GM12873 (cell line): ENCODE results near the gene SCARB1.

ENCODE experiments used
- TF ChIP-seq, protein P1 (sequence below): IDR thresholded peaks from 2 replicates; pipeline ENCODE4 v1.5.1; 2012; ENCODE audit warnings: low read depth, mild to moderate bottlenecking, moderate library complexity, low read length, control low read depth; ENCODE audit not compliant: insufficient read depth; ENCODE audit errors: missing control alignments

SCARB1 gene

DNA sequence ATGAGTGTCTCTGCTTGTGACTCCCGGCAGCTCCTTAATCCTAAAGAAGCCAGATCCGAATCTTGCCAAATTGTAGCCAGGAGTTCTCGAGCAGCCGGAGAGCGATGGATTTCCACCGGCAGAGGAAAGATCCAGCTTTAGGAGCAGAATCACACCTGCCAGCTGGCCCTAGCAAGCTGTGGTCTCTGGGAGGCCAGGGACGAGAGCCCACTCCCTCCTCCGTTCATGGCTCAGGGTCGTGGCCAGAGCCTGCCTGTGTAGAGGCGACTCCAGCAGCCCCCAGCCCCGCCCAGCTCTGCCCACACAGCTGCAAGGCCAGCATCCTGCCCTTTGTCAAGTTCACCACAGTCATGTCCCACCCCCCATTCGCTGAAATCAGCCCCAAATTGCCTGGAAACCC lies 121.0 kb downstream of the SCARB1 start:
- TF ChIP-seq, protein P1, sequence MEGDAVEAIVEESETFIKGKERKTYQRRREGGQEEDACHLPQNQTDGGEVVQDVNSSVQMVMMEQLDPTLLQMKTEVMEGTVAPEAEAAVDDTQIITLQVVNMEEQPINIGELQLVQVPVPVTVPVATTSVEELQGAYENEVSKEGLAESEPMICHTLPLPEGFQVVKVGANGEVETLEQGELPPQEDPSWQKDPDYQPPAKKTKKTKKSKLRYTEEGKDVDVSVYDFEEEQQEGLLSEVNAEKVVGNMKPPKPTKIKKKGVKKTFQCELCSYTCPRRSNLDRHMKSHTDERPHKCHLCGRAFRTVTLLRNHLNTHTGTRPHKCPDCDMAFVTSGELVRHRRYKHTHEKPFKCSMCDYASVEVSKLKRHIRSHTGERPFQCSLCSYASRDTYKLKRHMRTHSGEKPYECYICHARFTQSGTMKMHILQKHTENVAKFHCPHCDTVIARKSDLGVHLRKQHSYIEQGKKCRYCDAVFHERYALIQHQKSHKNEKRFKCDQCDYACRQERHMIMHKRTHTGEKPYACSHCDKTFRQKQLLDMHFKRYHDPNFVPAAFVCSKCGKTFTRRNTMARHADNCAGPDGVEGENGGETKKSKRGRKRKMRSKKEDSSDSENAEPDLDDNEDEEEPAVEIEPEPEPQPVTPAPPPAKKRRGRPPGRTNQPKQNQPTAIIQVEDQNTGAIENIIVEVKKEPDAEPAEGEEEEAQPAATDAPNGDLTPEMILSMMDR: no peak

DNA sequence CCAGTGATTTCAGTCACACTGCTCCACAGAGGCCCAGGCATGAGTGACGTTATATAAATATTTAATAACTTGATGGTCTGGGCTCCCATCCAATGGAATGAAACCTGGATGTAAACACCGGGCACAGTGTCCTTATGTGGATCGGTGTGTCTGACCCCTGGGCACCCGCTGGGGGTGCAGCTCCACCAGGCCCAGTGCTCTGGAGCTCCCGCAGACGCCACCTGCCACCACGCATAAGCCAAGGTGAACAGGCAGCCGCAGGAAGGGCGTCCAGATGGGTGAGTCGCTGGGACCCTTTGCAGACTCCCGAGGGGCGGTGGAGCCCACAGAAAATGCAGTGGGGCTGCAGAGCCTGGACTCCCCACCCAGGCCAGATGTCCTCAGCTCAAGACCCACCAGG lies 121.6 kb downstream of the SCARB1 start:
- TF ChIP-seq, protein P1: no peak

DNA sequence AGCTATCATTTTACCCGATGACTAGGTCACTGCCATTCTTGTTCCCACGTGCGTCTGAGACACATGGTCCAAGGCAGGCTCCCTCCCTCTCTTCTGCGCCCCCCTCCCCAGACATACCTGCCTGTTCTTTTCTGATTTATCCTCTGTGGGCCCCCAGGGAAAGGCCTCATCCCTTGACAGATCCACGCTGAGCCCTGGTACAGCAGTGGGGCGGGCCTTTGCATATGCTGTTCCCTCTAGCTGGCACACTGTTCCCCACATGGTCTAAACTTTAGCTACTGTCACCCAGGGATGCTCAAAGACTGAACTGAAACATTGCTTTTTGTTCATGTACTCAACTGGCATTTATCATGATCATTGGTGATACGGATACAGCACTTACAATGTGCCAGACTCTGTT lies 122.5 kb downstream of the SCARB1 start:
- TF ChIP-seq, protein P1: no peak

DNA sequence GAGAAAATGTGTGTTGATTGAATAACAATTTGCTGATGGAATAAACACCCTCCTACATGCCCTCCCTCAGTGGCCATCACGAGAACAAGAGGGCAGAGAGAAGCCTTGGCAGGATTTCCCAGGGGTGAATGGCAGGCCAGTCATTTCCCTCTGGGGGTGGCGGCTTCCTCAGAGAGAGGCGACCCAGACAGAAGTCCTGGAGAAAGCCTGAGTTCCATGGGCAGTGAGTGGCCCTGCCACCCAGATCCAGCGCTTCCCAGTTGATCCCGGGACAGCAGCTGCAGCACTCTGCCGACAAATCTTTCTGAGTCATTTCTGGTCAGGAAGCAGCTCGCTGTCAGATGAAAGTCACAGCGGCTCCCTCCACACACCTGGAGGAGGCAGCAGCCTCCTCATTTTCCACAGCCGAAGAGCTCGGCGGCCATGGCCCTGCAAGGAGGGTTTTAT lies 123.0 kb downstream of the SCARB1 start:
- TF ChIP-seq, protein P1: no peak

DNA sequence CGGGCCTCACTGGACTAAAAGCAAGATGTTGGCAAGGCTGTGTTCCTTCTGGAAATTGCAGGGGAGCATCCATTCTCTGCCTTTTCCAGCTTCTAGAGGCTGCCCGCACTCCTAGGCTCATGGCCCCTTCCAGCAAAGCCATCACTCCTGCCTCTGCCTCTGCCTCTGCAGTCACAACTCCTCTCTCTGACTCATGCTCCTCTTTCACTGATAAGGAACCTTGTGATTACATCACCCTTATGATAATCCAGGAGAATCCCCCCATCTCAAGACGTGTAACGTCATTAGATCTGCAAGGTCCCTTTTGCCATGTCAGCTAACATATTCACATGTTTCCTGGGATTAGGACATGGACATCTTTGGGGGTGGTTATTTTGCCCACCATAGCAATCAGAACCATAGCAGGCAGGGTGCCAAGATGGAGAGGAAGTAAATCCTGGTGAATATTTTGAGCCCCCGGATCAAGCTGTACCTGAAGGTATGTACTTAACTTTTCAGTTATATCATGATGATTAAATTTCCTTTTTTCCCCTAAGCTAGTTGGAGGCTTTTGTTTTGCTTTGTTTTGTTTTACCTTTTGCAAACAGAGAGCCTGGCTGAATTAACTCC lies 123.6 kb downstream of the SCARB1 start:
- TF ChIP-seq, protein P1: no peak

DNA sequence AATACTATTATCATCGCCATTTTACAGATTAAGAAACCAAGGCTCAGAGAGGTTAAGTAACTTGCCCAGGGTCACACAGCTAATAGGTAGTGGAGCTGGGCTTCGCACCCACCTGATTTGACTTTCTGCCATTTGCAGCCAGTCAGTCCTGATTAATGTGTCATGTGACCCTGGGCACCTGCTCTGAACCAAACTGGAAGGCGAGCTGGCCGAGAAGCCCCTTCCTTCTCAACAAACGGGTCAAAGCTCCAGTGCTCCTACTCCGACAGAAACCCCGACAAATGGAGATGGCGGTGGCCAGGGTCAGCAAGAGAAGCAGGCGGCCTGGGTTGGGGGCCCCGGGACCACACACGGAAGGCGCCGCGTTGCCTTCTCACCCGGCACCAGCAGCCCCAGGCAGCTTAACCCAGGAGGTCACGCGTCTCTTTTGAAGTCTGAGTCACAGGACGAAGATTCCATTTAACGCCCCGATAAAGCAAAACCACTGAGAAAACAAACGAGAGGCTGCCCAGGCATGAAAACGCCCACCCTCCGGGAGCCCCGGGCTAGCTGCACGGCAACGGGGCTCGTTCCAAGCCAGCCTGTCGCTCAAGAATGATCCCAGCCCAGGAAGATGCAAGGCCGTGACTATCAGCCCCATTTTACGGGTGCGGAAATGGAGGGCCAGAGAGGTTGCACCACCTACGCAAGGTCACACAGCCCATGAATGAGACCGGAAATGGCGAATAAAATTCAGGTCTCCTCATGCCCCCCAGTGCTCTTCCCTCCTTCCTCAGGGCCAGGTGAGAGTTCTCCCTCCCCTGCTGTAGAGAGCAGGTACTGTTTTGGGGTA lies 124.8 kb downstream of the SCARB1 start:
- TF ChIP-seq, protein P1: no peak

DNA sequence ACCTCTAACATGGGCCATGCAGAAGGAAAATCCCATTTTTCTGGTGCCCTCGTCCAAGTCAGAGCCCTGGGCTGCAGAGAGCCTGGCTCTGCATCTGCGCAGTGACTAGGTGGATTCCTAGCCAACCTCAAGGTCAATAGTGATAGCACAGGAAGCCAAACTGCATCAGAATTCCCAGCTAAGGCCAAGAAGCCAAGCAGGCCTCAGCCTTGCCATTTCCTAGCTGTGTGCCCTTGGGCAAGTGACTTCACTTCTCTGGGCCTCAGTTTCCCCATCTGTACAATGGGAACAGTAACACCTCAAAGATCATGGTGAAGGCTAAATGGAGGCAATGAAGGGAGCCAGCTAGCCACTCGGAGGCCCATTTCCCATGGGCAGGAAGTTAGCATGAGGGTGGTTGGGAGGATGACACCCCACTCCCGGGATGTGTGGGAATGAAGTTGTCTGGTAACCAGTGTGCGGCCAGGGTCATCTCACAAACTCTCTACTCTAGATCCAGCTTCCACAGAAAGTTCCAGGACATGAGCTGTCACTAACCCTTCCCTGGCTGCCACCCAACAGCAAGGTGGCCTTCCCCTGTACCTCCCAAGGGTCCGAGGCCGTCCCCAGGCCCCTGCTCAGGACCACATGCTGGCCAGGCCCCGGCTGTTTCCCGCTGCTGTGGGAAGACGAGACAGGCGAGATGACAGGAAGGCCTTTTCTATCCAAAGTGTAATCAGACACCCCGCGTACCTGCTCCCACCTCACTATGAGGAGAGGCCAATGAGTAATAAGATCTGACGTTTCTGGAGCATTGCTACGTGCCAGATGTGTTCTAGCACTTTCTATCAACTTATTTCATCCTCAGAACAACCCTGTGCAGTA lies 125.7 kb downstream of the SCARB1 start:
- TF ChIP-seq, protein P1: no peak
